Measurements from ENCODE around the gene LCN6. TPM values are rescaled to one million over a fixed set of nuclear protein-coding genes. Genes with fewer than 3 reads are reported as not detected.

The LCN6 gene
- total RNA-seq, 1 experiment from 2014 or later = not detected

- POLR2A ChIA-PET = no interaction called here
- Mint-ChIP-seq H3K4me1 (no peaks in the 10 kb centered on the region), H3K4me3 (no peak overlapping the region), H3K27ac (no peak overlapping the region), H3K36me3 (peaks cover 11% of the 10 kb centered on the region), H3K9me3 (peaks cover 23% of the 10 kb centered on the region), H3K27me3 (ENCODE audit: low read depth) (peaks cover 3% of the 10 kb centered on the region; the same call in 1 of the 2 replicates)
- ATAC-seq = no peak
- no peak for TF ChIP-seq HMGA2 (CRISPR knock-in tag; IDR thresholded peaks at IDR 0.05)
- no peak for TF ChIP-seq ZNF232 (CRISPR knock-in tag; IDR thresholded peaks at IDR 0.05)
- TF ChIP-seq TCF7 (CRISPR knock-in tag; IDR thresholded peaks at IDR 0.05; ENCODE audit: low read depth) = no peak
- no peak for TF ChIP-seq JAZF1 (CRISPR knock-in tag; IDR thresholded peaks at IDR 0.05)
- no peak for TF ChIP-seq ZNF423 (CRISPR knock-in tag; IDR thresholded peaks at IDR 0.05)
- TF ChIP-seq ZNF317 (CRISPR knock-in tag; IDR thresholded peaks at IDR 0.05; ENCODE audit: borderline replicate concordance, low read depth) = no peak
- no peak for TF ChIP-seq TP53 (CRISPR knock-in tag; IDR thresholded peaks at IDR 0.05)
- no peak for TF ChIP-seq NFYB (CRISPR knock-in tag; conservative IDR thresholded peaks at IDR 0.05; ENCODE audit: low read depth)
- no peak for TF ChIP-seq ZNF219 (CRISPR knock-in tag; IDR thresholded peaks at IDR 0.05; ENCODE audit: borderline replicate concordance)
- no peak for TF ChIP-seq ZMAT4 (CRISPR knock-in tag; IDR thresholded peaks at IDR 0.05)
- TF ChIP-seq USF2 (CRISPR knock-in tag; IDR thresholded peaks at IDR 0.05) = no peak
- TF ChIP-seq E2F5 (CRISPR knock-in tag; IDR thresholded peaks at IDR 0.05) = no peak
- no peak for TF ChIP-seq TEAD4 (CRISPR knock-in tag; IDR thresholded peaks at IDR 0.05)
- TF ChIP-seq, protein P1, sequence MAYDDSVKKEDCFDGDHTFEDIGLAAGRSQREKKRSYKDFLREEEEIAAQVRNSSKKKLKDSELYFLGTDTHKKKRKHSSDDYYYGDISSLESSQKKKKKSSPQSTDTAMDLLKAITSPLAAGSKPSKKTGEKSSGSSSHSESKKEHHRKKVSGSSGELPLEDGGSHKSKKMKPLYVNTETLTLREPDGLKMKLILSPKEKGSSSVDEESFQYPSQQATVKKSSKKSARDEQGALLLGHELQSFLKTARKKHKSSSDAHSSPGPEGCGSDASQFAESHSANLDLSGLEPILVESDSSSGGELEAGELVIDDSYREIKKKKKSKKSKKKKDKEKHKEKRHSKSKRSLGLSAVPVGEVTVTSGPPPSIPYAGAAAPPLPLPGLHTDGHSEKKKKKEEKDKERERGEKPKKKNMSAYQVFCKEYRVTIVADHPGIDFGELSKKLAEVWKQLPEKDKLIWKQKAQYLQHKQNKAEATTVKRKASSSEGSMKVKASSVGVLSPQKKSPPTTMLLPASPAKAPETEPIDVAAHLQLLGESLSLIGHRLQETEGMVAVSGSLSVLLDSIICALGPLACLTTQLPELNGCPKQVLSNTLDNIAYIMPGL (CRISPR knock-in tag; IDR thresholded peaks at IDR 0.05) = no peak
- no peak for TF ChIP-seq CBFB (CRISPR knock-in tag; IDR thresholded peaks at IDR 0.05; ENCODE audit: low read depth)
- TF ChIP-seq ZNF138 (CRISPR knock-in tag; conservative IDR thresholded peaks at IDR 0.05) = no peak
- TF ChIP-seq ZNF671 (CRISPR knock-in tag; IDR thresholded peaks at IDR 0.05) = no peak
- TF ChIP-seq ZBTB43 (CRISPR knock-in tag; IDR thresholded peaks at IDR 0.05) = no peak
- TF ChIP-seq ETV6 (CRISPR knock-in tag; IDR thresholded peaks at IDR 0.05) = no peak
- no peak for TF ChIP-seq ZNF532 (CRISPR knock-in tag; IDR thresholded peaks at IDR 0.05; ENCODE audit: borderline replicate concordance)
- CTCF ChIA-PET = interaction anchor here (0.9 to 1.1 kb wide), 2 partner anchors 11 to 19 kb away, joined by 3 read pairs; no protein-coding TSS in a partner anchor
- no peak for DNase-seq (ENCODE audit: low spot score)
These were observed 2.2 kb upstream of the LCN6 start for GRCh38 chr9:136750526-136750925.

Measured in WTC11 (cell line).